MCF 10A (cell line): Measurements from ENCODE around the gene CTSZ. TPM values are rescaled to one million over a fixed set of nuclear protein-coding genes. Genes with fewer than 3 reads are reported as not detected.
A peak's percentile ranks its signal among the peaks of the same experiment; 100 is the strongest.

ENCODE experiments used
- BruUV-seq: library from RNA; stranded (reverse); fragments of 400-500 nt; replicated peaks from 2 replicates; lab custom pipeline; 2021; lab: Mats Ljungman, UMichigan
- CTCF ChIA-PET: fragments of 300-600 bp; sonication (Branson Sonifier 250); formaldehyde crosslinking; extraction: SDS; loops from one replicate; lab custom pipeline; 2021; ENCODE audit warnings: antibody characterized with exemption, inconsistent platforms; lab: Yijun Ruan, JAX
- POLR2A ChIA-PET: fragments of 300-600, 350-650 bp; sonication (Branson Sonifier 250); formaldehyde crosslinking; extraction: SDS; loops from one replicate; lab custom pipeline; 2020; ENCODE audit warnings: antibody characterized with exemption, inconsistent platforms; lab: Yijun Ruan, JAX
- DNase-seq: peaks from one replicate; pipeline ENCODE4 v3.0.0-alpha.2; 2018; ENCODE audit not compliant: unreplicated experiment
- H3K27ac Mint-ChIP-seq: one replicate; pipeline ENCODE4 v1.8.0; 2022; ENCODE audit warnings: mild to moderate bottlenecking, low read depth, mixed read lengths; ENCODE audit not compliant: unreplicated experiment
- H3K27me3 Mint-ChIP-seq: one replicate; pipeline ENCODE4 v1.8.0; 2022; ENCODE audit warnings: mixed read lengths; ENCODE audit not compliant: insufficient read depth, unreplicated experiment
- H3K36me3 Mint-ChIP-seq: one replicate; pipeline ENCODE4 v1.8.0; 2022; ENCODE audit warnings: mild to moderate bottlenecking, moderate library complexity, mixed read lengths; ENCODE audit not compliant: insufficient read depth, unreplicated experiment
- H3K4me1 Mint-ChIP-seq: one replicate; pipeline ENCODE4 v1.8.0; 2022; ENCODE audit warnings: mixed read lengths; ENCODE audit not compliant: insufficient read depth, unreplicated experiment
- H3K4me3 Mint-ChIP-seq: one replicate; pipeline ENCODE4 v1.8.0; 2022; ENCODE audit warnings: mild to moderate bottlenecking, moderate library complexity, mixed read lengths; ENCODE audit not compliant: unreplicated experiment
- H3K9me3 Mint-ChIP-seq: one replicate; pipeline ENCODE4 v1.8.0; 2022; ENCODE audit warnings: mixed read lengths; ENCODE audit not compliant: unreplicated experiment
- CTCF ChIP-seq: fragments of 200-600 bp; IDR thresholded peaks from one replicate; pipeline ENCODE4 v1.8.0; 2022; ENCODE audit warnings: antibody characterized with exemption, mild to moderate bottlenecking; ENCODE audit not compliant: unreplicated experiment
- intact Hi-C: fragments of 100-400 bp; cut with micrococcal nuclease; formaldehyde crosslinking; loops from 2 replicates; pipeline ENCODE4 v1.14.1; 2022
- total RNA-seq: library from RNA; stranded (reverse); gene quantifications from 2 replicates; pipeline ENCODE4 v1.2.3, GENCODE V29; 2022

Gene CTSZ
- total RNA-seq, 1 experiment from 2014 or later: 96.6 TPM

GRCh38 chr20:59004763-59005522 lies 2.1 kb downstream of the CTSZ start:
- CTCF ChIA-PET: interaction anchor here (0.7 kb wide), 1 partner anchor 20 kb away, joined by 3 read pairs; no protein-coding TSS in a partner anchor
- Mint-ChIP-seq H3K27me3 (no peaks in the 10 kb centered on the region), H3K36me3 (peaks cover 38% of the 10 kb centered on the region), H3K4me1 (peaks cover 32% of the 10 kb centered on the region), H3K4me3 (peak overlapping the region; percentile 77), H3K9me3 (no peaks in the 10 kb centered on the region), H3K27ac (peak overlapping the region; percentile 86)
- intact Hi-C loops: no loop called here
- no peak for DNase-seq
- TF ChIP-seq CTCF: no peak
- no TSS peak for BruUV-seq
- POLR2A ChIA-PET: interaction anchor here (1.5 kb wide), 1 partner anchor 115 kb away, joined by 3 read pairs; no protein-coding TSS in a partner anchor

GRCh38 chr20:59004493-59004762 lies 2.6 kb downstream of the CTSZ start:
- DNase-seq: no peak
- no TSS peak for BruUV-seq
- H3K4me1 Mint-ChIP-seq: peaks cover 32% of the 10 kb centered on the region
- H3K9me3 Mint-ChIP-seq: no peaks in the 10 kb centered on the region
- TF ChIP-seq CTCF: no peak
- ChIA-PET CTCF (interaction anchor here (0.6 to 0.7 kb wide), 2 partner anchors 19 to 1366 kb away, joined by 3 read pairs; no protein-coding TSS in a partner anchor), POLR2A (no interaction called here)
- peak overlapping the region; percentile 31 for H3K27ac Mint-ChIP-seq
- no peaks in the 10 kb centered on the region for H3K27me3 Mint-ChIP-seq
- H3K4me3 Mint-ChIP-seq: peak overlapping the region; percentile 17
- intact Hi-C loops: no loop called here
- H3K36me3 Mint-ChIP-seq: peaks cover 43% of the 10 kb centered on the region

- Mint-ChIP-seq H3K4me1 (peaks cover 32% of the 10 kb centered on the region), H3K36me3 (peaks cover 48% of the 10 kb centered on the region), H3K27ac (peak overlapping the region; percentile 31), H3K9me3 (no peaks in the 10 kb centered on the region), H3K27me3 (no peaks in the 10 kb centered on the region), H3K4me3 (peak overlapping the region; percentile 17)
- ChIA-PET POLR2A (no interaction called here), CTCF (interaction anchor here (0.6 kb wide), 1 partner anchor 1365 kb away, joined by 3 read pairs; no protein-coding TSS in a partner anchor)
- no peak for DNase-seq
- TF ChIP-seq CTCF: no peak
- no TSS peak for BruUV-seq
- intact Hi-C loops: no loop called here
These were observed 3.1 kb downstream of the CTSZ start for GRCh38 chr20:59003836-59004492.

- ChIA-PET POLR2A (no interaction called here), CTCF (no interaction called here)
These were observed 4.1 kb downstream of the CTSZ start for GRCh38 chr20:59002874-59003399.

More at GRCh38 chr20:59002874-59003399, 4.1 kb downstream of the CTSZ start:
- H3K27me3 Mint-ChIP-seq: no peaks in the 10 kb centered on the region
- H3K27ac Mint-ChIP-seq: no peak overlapping the region
- H3K36me3 Mint-ChIP-seq: peaks cover 55% of the 10 kb centered on the region
- DNase-seq: no peak
- intact Hi-C loops: no loop called here
- H3K4me3 Mint-ChIP-seq: no peak overlapping the region
- no TSS peak for BruUV-seq
- no peaks in the 10 kb centered on the region for H3K9me3 Mint-ChIP-seq
- no peak for TF ChIP-seq CTCF
- peaks cover 32% of the 10 kb centered on the region for H3K4me1 Mint-ChIP-seq
